Caco-2 (cell line): ENCODE data around the gene PIK3C3. TPM values are rescaled to one million over a fixed set of nuclear protein-coding genes. Genes with fewer than 3 reads are reported as not detected.

ENCODE experiments used
- BruUV-seq: library from RNA; stranded (reverse); fragments of 400-500 nt; replicated peaks from 2 replicates; lab custom pipeline; 2021; lab: Mats Ljungman, UMichigan
- CTCF ChIA-PET: fragments of 300-600 bp; sonication (Branson Sonifier 250); formaldehyde crosslinking; loops from one replicate; lab custom pipeline; 2022; ENCODE audit warnings: antibody characterized with exemption; lab: Charles Lee
- POLR2A ChIA-PET: fragments of 300-600 bp; sonication (Branson Sonifier 250); formaldehyde crosslinking; loops from one replicate; lab custom pipeline; 2022; ENCODE audit warnings: antibody characterized with exemption; lab: Charles Lee
- DNase-seq, 2 experiments: peaks; one replicate each; pipeline versions ENCODE4 v3.0.0 to v3.0.0-alpha.2; 2020 to 2022
- H3K27me3 ChIP-seq: replicated peaks from 2 replicates; pipeline ENCODE4 v1.6.0; 2011; ENCODE audit warnings: low read length; ENCODE audit not compliant: control insufficient read depth, insufficient read depth
- H3K36me3 ChIP-seq: 2 replicates; pipeline ENCODE4 v1.5.1; 2011; ENCODE audit warnings: low read length; ENCODE audit not compliant: control insufficient read depth, insufficient read depth
- H3K4me1 ChIP-seq: fragments of 250-450 bp; sonication (Bioruptor Pico); 2 replicates; pipeline ENCODE4 v1.5.1; 2020; ENCODE audit warnings: mild to moderate bottlenecking
- H3K4me3 ChIP-seq: 2 replicates; pipeline ENCODE4 v1.5.1; 2011; ENCODE audit warnings: low read depth, mild to moderate bottlenecking, control low read depth, low read length
- H3K9me3 ChIP-seq: fragments of 250-450 bp; sonication (Bioruptor Pico); 2 replicates; pipeline ENCODE4 v1.5.1; 2020; ENCODE audit warnings: mild to moderate bottlenecking, moderate library complexity
- H3K27ac Mint-ChIP-seq: one replicate; pipeline ENCODE4 v1.8.0; 2022; ENCODE audit warnings: mixed read lengths; ENCODE audit not compliant: unreplicated experiment
- H3K27me3 Mint-ChIP-seq: one replicate; pipeline ENCODE4 v1.8.0; 2022; ENCODE audit warnings: mixed read lengths; ENCODE audit not compliant: insufficient read depth, unreplicated experiment
- H3K36me3 Mint-ChIP-seq: one replicate; pipeline ENCODE4 v1.8.0; 2022; ENCODE audit warnings: mild to moderate bottlenecking, mixed read lengths; ENCODE audit not compliant: insufficient read depth, unreplicated experiment
- H3K4me1 Mint-ChIP-seq: one replicate; pipeline ENCODE4 v1.8.0; 2022; ENCODE audit warnings: low read depth, mixed read lengths; ENCODE audit not compliant: unreplicated experiment
- H3K4me3 Mint-ChIP-seq: one replicate; pipeline ENCODE4 v1.8.0; 2022; ENCODE audit warnings: mild to moderate bottlenecking, moderate library complexity, mixed read lengths; ENCODE audit not compliant: unreplicated experiment
- H3K9me3 Mint-ChIP-seq: one replicate; pipeline ENCODE4 v1.8.0; 2022; ENCODE audit warnings: mixed read lengths; ENCODE audit not compliant: unreplicated experiment
- CTCF ChIP-seq, 2 experiments: fragments of 200-600 bp in 1 of 2; IDR thresholded peaks; 1 replicate in 1 of 2; 2 replicates in 1 of 2; pipeline versions ENCODE4 v1.5.1 to v1.8.0; 2011 to 2022; ENCODE audit warnings: antibody characterized with exemption in 1 of 2, control low read depth in 1 of 2, inconsistent platforms in 1 of 2, low read depth in 1 of 2, low read length in 1 of 2, mild to moderate bottlenecking in 1 of 2, moderate library complexity in 1 of 2; ENCODE audit not compliant: insufficient read depth in 1 of 2, severe bottlenecking in 1 of 2, unreplicated experiment in 1 of 2
- intact Hi-C: fragments of 100-400 bp; cut with micrococcal nuclease; formaldehyde crosslinking; loops from one replicate; pipeline ENCODE4 v1.10.0; 2022; ENCODE audit not compliant: unreplicated experiment
- total RNA-seq: library from RNA; stranded (reverse); gene quantifications from 2 replicates; pipeline ENCODE4 v1.2.3, GENCODE V29; 2022

Gene PIK3C3
- total RNA-seq, 1 experiment from 2014 or later, result 19.7 TPM

- POLR2A ChIA-PET, result no interaction called here
- DNase-seq, result no peak
- no peaks in the 10 kb centered on the region for H3K4me1 ChIP-seq
- Mint-ChIP-seq H3K27me3 (no peaks in the 10 kb centered on the region), H3K4me3 (no peak overlapping the region), H3K36me3 (no peaks in the 10 kb centered on the region), H3K9me3 (no peaks in the 10 kb centered on the region), H3K27ac (no peak overlapping the region), H3K4me1 (no peaks in the 10 kb centered on the region)
- intact Hi-C loops, result no loop called here
- no TSS peak for BruUV-seq
- TF ChIP-seq CTCF (IDR thresholded peaks at IDR 0.05; ENCODE audit: insufficient read depth in 1 of 2, low read depth in 1 of 2, low read length in 1 of 2, severe bottlenecking in 1 of 2, unreplicated experiment in 1 of 2), result no peak
- no peaks in the 10 kb centered on the region for H3K9me3 ChIP-seq
- CTCF ChIA-PET, result no interaction called here
- no peaks in the 10 kb centered on the region for H3K27me3 ChIP-seq
- H3K36me3 ChIP-seq, result no peaks in the 10 kb centered on the region; the same call in 1 of the 2 replicates
- no peak overlapping the region for H3K4me3 ChIP-seq
These were observed 63.8 kb downstream of the PIK3C3 start for GRCh38 chr18:42018831-42019230.

- Histone ChIP-seq H3K9me3 (no peaks in the 10 kb centered on the region), H3K36me3 (no peaks in the 10 kb centered on the region), H3K27me3 (no peaks in the 10 kb centered on the region), H3K4me3 (no peak overlapping the region), H3K4me1 (peaks cover 5% of the 10 kb centered on the region; the same call in 1 of the 2 replicates)
- ChIA-PET POLR2A (no interaction called here), CTCF (no interaction called here)
- no peaks in the 10 kb centered on the region for H3K4me1 Mint-ChIP-seq
- no peaks in the 10 kb centered on the region for H3K9me3 Mint-ChIP-seq
- no peak overlapping the region for H3K4me3 Mint-ChIP-seq
- intact Hi-C loops, result loop anchor here (10.0 kb wide), 1 partner anchor 1571 kb away; no protein-coding TSS in a partner anchor
- TF ChIP-seq CTCF (IDR thresholded peaks at IDR 0.05; ENCODE audit: insufficient read depth in 1 of 2, low read depth in 1 of 2, low read length in 1 of 2, severe bottlenecking in 1 of 2, unreplicated experiment in 1 of 2), result no peak
- no peak overlapping the region for H3K27ac Mint-ChIP-seq
- DNase-seq, result no peak
- H3K27me3 Mint-ChIP-seq, result no peaks in the 10 kb centered on the region
- BruUV-seq, result no TSS peak
- H3K36me3 Mint-ChIP-seq, result no peaks in the 10 kb centered on the region
These were observed 69.1 kb downstream of the PIK3C3 start for GRCh38 chr18:42024131-42024530.

GRCh38 chr18:42025491-42025890, 70.5 kb downstream of the PIK3C3 start:
- ChIA-PET POLR2A (no interaction called here), CTCF (no interaction called here)
- H3K27ac Mint-ChIP-seq, result no peak overlapping the region
- peaks cover 4% of the 10 kb centered on the region for H3K36me3 Mint-ChIP-seq
- H3K4me3 ChIP-seq, result no peak overlapping the region
- H3K36me3 ChIP-seq, result no peaks in the 10 kb centered on the region
- no peak for TF ChIP-seq CTCF (IDR thresholded peaks at IDR 0.05; ENCODE audit: insufficient read depth in 1 of 2, low read depth in 1 of 2, low read length in 1 of 2, severe bottlenecking in 1 of 2, unreplicated experiment in 1 of 2)
- H3K27me3 Mint-ChIP-seq, result no peaks in the 10 kb centered on the region
- intact Hi-C loops, result loop anchor here (5.0 to 10.0 kb wide), 2 partner anchors 207 to 1569 kb away; no protein-coding TSS in a partner anchor
- no TSS peak for BruUV-seq
- no peaks in the 10 kb centered on the region for H3K9me3 ChIP-seq
- no peaks in the 10 kb centered on the region for H3K4me1 Mint-ChIP-seq
- H3K27me3 ChIP-seq, result no peaks in the 10 kb centered on the region
- no peak overlapping the region for H3K4me3 Mint-ChIP-seq
- peaks cover 5% of the 10 kb centered on the region; the same call in 1 of the 2 replicates for H3K4me1 ChIP-seq
- DNase-seq, result no peak
- no peaks in the 10 kb centered on the region for H3K9me3 Mint-ChIP-seq
